CD4-positive, alpha-beta T cell (primary cell): Measurements from ENCODE around the gene HEATR1. TPM values are rescaled to one million over a fixed set of nuclear protein-coding genes. Genes with fewer than 3 reads are reported as not detected.

Experiments used
- ATAC-seq: fragments of 200-7000 bp; cut with Tn5 transposase; one replicate; pipeline ENCODE4 v1.10.0; 2022; ENCODE audit warnings: mild to moderate bottlenecking; ENCODE audit not compliant: poor library complexity
- CTCF ChIA-PET: fragments of 350-600 bp; sonication (Branson Sonifier 250); formaldehyde crosslinking; loops from one replicate; lab custom pipeline; 2021; ENCODE audit warnings: antibody characterized with exemption, inconsistent platforms; lab: Charles Lee
- POLR2A ChIA-PET: fragments of 350-600 bp; sonication (Branson Sonifier 250); formaldehyde crosslinking; loops from one replicate; lab custom pipeline; 2021; ENCODE audit warnings: antibody characterized with exemption, inconsistent platforms; lab: Charles Lee
- DNase-seq, 14 experiments: peaks; one replicate each; pipeline ENCODE4 v3.0.0-alpha.2; 2013 to 2020; ENCODE audit warnings: mixed read lengths in 2 of 14
- H3K27ac ChIP-seq, 2 donors: one replicate each; pipeline versions ENCODE4 v1.5.1 to v1.7.0; 2013; ENCODE audit warnings: low read length in 2 of 2, low read depth in 1 of 2, mild to moderate bottlenecking in 1 of 2
- H3K27me3 ChIP-seq, 2 experiments: 1 replicate in 1 of 2; 2 replicates in 1 of 2; pipeline versions ENCODE4 v1.6.1 to v1.7.0; 2013; ENCODE audit warnings: low read length in 2 of 2, control low read depth in 1 of 2, mild to moderate bottlenecking in 1 of 2, moderate library complexity in 1 of 2; ENCODE audit not compliant: insufficient read depth in 2 of 2, control insufficient read depth in 1 of 2
- H3K36me3 ChIP-seq: one replicate; pipeline ENCODE4 v1.6.1; 2013; ENCODE audit warnings: low read length, control low read depth; ENCODE audit not compliant: insufficient read depth
- H3K4me1 ChIP-seq: one replicate; pipeline ENCODE4 v1.6.1; 2013; ENCODE audit warnings: low read length, control low read depth; ENCODE audit not compliant: insufficient read depth
- H3K4me3 ChIP-seq: one replicate; pipeline ENCODE4 v1.5.1; 2013; ENCODE audit warnings: mild to moderate bottlenecking, low read length, moderate library complexity
- H3K9me3 ChIP-seq, 2 experiments: 1 replicate in 1 of 2; 2 replicates in 1 of 2; pipeline versions ENCODE4 v1.6.1 to v1.7.0; 2013; ENCODE audit warnings: low read length in 2 of 2, mild to moderate bottlenecking in 2 of 2, control low read depth in 1 of 2, moderate library complexity in 1 of 2; ENCODE audit not compliant: control insufficient read depth in 1 of 2, insufficient read depth in 1 of 2
- H3K27ac Mint-ChIP-seq: one replicate; pipeline ENCODE4 v1.8.0; 2020; ENCODE audit warnings: mixed read lengths
- H3K27me3 Mint-ChIP-seq: one replicate; pipeline ENCODE4 v1.8.0; 2021; ENCODE audit warnings: mixed read lengths
- H3K36me3 Mint-ChIP-seq: one replicate; pipeline ENCODE4 v1.8.0; 2021; ENCODE audit warnings: low read depth, mixed read lengths
- H3K4me1 Mint-ChIP-seq: one replicate; pipeline ENCODE4 v1.8.0; 2021; ENCODE audit warnings: low read depth, mixed read lengths
- H3K4me3 Mint-ChIP-seq: one replicate; pipeline ENCODE4 v1.8.0; 2020; ENCODE audit warnings: mild to moderate bottlenecking, mixed read lengths
- H3K9me3 Mint-ChIP-seq: one replicate; pipeline ENCODE4 v1.8.0; 2020; ENCODE audit warnings: mixed read lengths
- CTCF ChIP-seq: fragments of 200-600 bp; IDR thresholded peaks from one replicate; pipeline ENCODE4 v1.8.0; 2022; ENCODE audit warnings: antibody characterized with exemption, mild to moderate bottlenecking
- intact Hi-C, 2 experiments: fragments of 100-400 bp; cut with DNase I in 1 of 2; cut with micrococcal nuclease in 1 of 2; formaldehyde crosslinking; loops; one replicate each; pipeline versions ENCODE4 v1.15.1 to v1.9.0; 2023 to 2025; cut with DNase I, micrococcal nuclease
- total RNA-seq, 174 experiments: library from RNA in 2 of 174; stranded (reverse) in 2 of 174; gene quantifications; one replicate each; pipeline ENCODE4 v1.2.3 and lab custom pipeline; 2021 to 2026

Gene HEATR1
- total RNA-seq, 2 experiments from 2014 or later, result 34.9 to 37.5 TPM

DNA sequence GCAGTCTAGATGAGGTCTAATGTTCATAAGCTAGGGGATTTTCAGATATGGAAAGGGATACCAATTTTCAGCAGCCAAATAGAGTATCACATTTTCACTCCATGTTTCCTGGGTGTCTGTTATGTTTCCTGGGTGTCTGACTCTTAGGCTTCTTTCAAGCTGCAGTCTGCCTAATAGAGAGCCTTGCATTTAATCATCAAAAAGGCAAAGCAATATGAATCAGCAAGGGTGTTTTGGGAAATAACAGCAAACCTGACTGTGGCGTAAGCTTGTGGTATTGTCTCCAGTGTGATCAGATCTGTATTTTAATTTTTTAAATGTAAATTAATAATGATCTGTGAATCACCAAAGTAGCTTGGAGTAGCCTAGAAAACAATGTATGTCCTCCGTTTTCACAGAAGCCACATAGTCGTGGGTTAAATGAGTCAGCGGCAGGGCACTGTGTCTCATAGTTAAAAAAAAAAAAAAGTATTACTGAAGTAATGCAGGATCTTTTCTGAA lies 70.1 kb downstream of the HEATR1 start:
- intact Hi-C loops, result no loop called here
- POLR2A ChIA-PET, result interaction anchor here (0.9 to 1.3 kb wide), 4 partner anchors 10 to 261 kb away, joined by 3 to 7 read pairs (median 4); partner anchors contain the start of genes LGALS8 and MTR
- Mint-ChIP-seq H3K9me3 (no peaks in the 10 kb centered on the region), H3K27ac (peak overlapping the region; percentile 81), H3K4me1 (peaks cover 53% of the 10 kb centered on the region), H3K27me3 (no peaks in the 10 kb centered on the region), H3K4me3 (peak overlapping the region; percentile 8), H3K36me3 (peaks cover 82% of the 10 kb centered on the region)
- H3K27me3 ChIP-seq, result no peaks in the 10 kb centered on the region
- H3K27ac ChIP-seq, result peak overlapping the region; percentile 36 to 43
- no peaks in the 10 kb centered on the region for H3K9me3 ChIP-seq
- TF ChIP-seq CTCF, result no peak
- DNase-seq, result peak in 5 of 14 experiments; percentile 11 to 54 (median 29)
- H3K4me1 ChIP-seq, result peaks cover 32% of the 10 kb centered on the region
- peaks cover 53% of the 10 kb centered on the region for H3K36me3 ChIP-seq
- no peak overlapping the region for H3K4me3 ChIP-seq
- peak; percentile 69 for ATAC-seq
- CTCF ChIA-PET, result interaction anchor here (1.0 kb wide), 1 partner anchor 18 kb away, joined by 3 read pairs; no protein-coding TSS in a partner anchor

DNA sequence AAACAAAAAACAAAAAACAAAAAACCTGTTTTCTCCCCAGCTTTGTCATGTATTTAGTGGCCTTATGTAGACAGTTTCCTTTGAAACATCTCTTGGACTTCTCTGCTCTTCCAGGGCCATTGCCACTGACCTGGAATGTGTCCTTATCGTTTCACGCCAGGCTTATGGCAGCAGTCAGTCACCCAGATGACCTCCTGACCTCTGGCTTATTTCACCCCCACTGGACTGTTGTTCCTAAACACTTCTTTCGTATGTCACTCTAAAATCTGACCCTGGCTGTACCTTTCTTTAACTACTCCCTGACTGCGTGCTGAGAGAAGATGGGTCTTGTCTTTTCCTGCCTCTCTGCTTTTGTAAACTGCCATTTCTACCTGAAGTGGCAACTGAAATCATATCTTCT lies 71.5 kb downstream of the HEATR1 start:
- no peak overlapping the region for H3K4me3 Mint-ChIP-seq
- H3K27ac Mint-ChIP-seq, result peak overlapping the region; percentile 49
- H3K27me3 ChIP-seq, result no peaks in the 10 kb centered on the region
- CTCF ChIA-PET, result no interaction called here
- H3K4me3 ChIP-seq, result no peak overlapping the region
- ATAC-seq (no peak), DNase-seq (no peak)
- POLR2A ChIA-PET, result no interaction called here
- H3K27me3 Mint-ChIP-seq, result no peaks in the 10 kb centered on the region
- H3K36me3 ChIP-seq, result peaks cover 44% of the 10 kb centered on the region
- H3K4me1 Mint-ChIP-seq, result peaks cover 57% of the 10 kb centered on the region
- no peaks in the 10 kb centered on the region for H3K9me3 Mint-ChIP-seq
- H3K27ac ChIP-seq, result no peak overlapping the region
- H3K9me3 ChIP-seq, result no peaks in the 10 kb centered on the region
- intact Hi-C loops, result no loop called here
- H3K4me1 ChIP-seq, result peaks cover 32% of the 10 kb centered on the region
- no peak for TF ChIP-seq CTCF
- H3K36me3 Mint-ChIP-seq, result peaks cover 75% of the 10 kb centered on the region

- no peak overlapping the region for H3K4me3 Mint-ChIP-seq
- Histone ChIP-seq H3K9me3 (no peaks in the 10 kb centered on the region), H3K27ac (no peak overlapping the region), H3K27me3 (no peaks in the 10 kb centered on the region), H3K36me3 (peaks cover 48% of the 10 kb centered on the region), H3K4me1 (peaks cover 28% of the 10 kb centered on the region), H3K4me3 (no peak overlapping the region)
- peaks cover 66% of the 10 kb centered on the region for H3K4me1 Mint-ChIP-seq
- peaks cover 76% of the 10 kb centered on the region for H3K36me3 Mint-ChIP-seq
- ChIA-PET CTCF (no interaction called here), POLR2A (no interaction called here)
- intact Hi-C loops, result no loop called here
- H3K27me3 Mint-ChIP-seq, result no peaks in the 10 kb centered on the region
- ATAC-seq (no peak), DNase-seq (no peak)
- no peaks in the 10 kb centered on the region for H3K9me3 Mint-ChIP-seq
- H3K27ac Mint-ChIP-seq, result no peak overlapping the region
- no peak for TF ChIP-seq CTCF
Measured at GRCh38 chr1:236530959-236531358, 73.4 kb downstream of the HEATR1 start.
